ENCODE data around the gene CPN2.

- TF ChIP-seq POLR2AphosphoS5 (IDR thresholded peaks at IDR 0.05; ENCODE audit: low read depth, low read length) (no peak), REST (IDR thresholded peaks at IDR 0.05; ENCODE audit: insufficient read depth in 1 of 2, low read depth in 2 of 2, low read length in 2 of 2) (no peak), SIN3A (IDR thresholded peaks at IDR 0.05; ENCODE audit: borderline replicate concordance, insufficient read depth, low read length) (no peak), TAF1 (IDR thresholded peaks at IDR 0.05; ENCODE audit: borderline replicate concordance, insufficient read depth, low read length) (no peak)
These were observed 26.3 kb downstream of the CPN2 start for GRCh38 chr3:194324823-194325327.

All from PFSK-1 (cell line).